Stimulated activated CD4-positive, alpha-beta T cell treated with anti-CD3 and anti-CD28 coated beads, Interleukin-4, amount 100 ng/mL, for 24 hours (primary cell): ENCODE results near the gene ZIM2.

ENCODE experiments used
- DNase-seq: peaks from one replicate; pipeline ENCODE4 v3.0.0-alpha.2; 2020

ZIM2 gene

GRCh38 chr19:56838909-56839651 is 1.4 kb downstream of the ZIM2 start:
- DNase-seq: no peak

GRCh38 chr19:56838024-56838908 is 2.3 kb downstream of the ZIM2 start:
- no peak for DNase-seq

GRCh38 chr19:56837492-56838023 is 3.0 kb downstream of the ZIM2 start:
- DNase-seq: no peak

GRCh38 chr19:56837004-56837403 is 3.5 kb downstream of the ZIM2 start:
- DNase-seq: no peak

DNA sequence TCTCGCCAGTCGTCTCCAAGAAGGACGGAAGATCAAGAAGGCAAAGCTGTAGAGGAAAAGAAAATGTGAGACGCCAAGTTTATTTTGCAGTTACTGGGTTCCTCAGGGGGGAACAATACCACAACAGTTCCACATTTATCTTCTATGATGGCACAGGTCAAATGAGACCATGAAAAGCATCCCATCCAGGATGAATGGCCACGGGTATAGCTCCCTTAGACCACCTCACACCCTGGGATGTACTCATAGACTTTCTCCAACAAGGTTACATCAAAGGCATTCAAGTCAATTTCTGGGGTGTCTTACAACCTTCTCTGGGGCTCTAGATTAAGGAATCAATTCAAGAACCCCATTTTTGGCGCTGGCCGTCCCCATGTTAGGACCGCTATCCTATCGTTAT is 4.5 kb downstream of the ZIM2 start:
- DNase-seq: no peak

GRCh38 chr19:56835401-56835800 is 5.1 kb downstream of the ZIM2 start:
- no peak for DNase-seq

GRCh38 chr19:56834564-56835375 is 5.8 kb downstream of the ZIM2 start:
- no peak for DNase-seq

DNA sequence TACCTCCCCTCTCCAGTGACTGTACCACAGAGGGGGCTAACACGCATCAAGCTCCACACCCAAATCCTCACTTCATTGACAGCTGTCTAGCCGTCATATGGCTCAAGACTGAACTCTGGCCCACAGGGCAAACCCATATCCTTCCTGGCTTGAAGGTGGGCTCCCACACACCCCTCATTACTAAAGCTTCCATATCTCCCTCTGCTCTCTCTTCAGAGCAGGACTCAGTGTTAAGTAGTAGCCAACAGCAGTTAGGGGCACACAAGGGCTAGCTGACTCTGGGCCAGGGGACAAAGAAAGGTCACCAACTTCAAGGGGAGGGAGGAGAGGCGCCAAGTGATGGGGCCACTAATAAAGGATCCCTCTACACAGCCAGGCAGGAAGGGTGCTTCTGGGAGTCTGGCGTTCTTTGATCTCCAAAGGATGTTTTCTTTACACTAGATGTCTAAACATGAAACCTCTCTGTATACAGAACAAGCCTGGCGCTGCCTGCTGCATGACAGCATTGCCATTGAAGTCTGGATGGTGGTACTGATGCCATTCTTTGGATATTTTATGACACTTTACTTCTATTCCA is 8.1 kb downstream of the ZIM2 start:
- no peak for DNase-seq

DNA sequence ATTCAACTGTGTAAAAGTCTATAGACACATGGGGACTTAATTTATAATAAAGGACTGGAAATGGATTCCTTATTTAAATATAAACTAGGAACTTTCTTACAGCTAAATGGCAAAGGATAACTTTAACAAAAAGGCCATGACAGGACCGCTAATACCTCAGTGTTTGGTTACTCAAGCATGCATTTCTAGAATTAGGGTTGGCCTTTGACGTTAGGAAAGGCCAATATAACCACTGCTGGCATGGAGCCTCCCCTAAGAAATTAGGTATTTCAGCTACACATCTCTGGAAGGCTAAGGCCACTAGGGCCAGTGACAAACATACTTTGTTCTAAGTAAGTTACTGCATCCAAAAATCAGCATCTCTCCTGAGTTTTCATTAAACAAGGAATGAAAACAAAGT is 9.3 kb downstream of the ZIM2 start:
- DNase-seq: no peak

GRCh38 chr19:56829596-56829995 is 10.9 kb downstream of the ZIM2 start:
- no peak for DNase-seq

GRCh38 chr19:56827708-56828107 is 12.8 kb downstream of the ZIM2 start:
- no peak for DNase-seq

- DNase-seq: no peak
Measured at GRCh38 chr19:56823956-56824355, 16.6 kb downstream of the ZIM2 start.

GRCh38 chr19:56823417-56823816 is 17.1 kb downstream of the ZIM2 start:
- DNase-seq: no peak

GRCh38 chr19:56822755-56823154 is 17.8 kb downstream of the ZIM2 start:
- DNase-seq: no peak

DNA sequence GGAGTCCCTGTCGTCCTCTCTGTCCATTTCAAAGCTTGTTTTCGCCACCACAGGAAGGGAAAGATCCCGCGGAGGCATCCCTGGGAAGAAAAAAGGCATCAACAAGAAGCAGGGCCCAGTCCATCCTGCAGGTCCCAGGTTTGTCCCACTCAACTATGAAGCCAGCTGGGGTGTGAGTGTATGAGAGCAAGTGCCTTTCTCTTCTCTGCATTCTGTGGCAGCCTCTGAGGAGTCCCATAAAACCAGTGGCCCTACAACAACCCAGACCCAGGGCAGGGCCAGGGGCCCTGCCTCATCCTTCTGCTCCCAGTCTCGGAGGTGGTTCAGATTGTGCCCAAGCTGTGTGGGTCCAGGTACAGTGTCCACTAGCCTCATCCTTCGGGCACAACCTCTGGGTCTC is 18.9 kb downstream of the ZIM2 start:
- no peak for DNase-seq

GRCh38 chr19:56821209-56821608 is 19.3 kb downstream of the ZIM2 start:
- no peak for DNase-seq

DNA sequence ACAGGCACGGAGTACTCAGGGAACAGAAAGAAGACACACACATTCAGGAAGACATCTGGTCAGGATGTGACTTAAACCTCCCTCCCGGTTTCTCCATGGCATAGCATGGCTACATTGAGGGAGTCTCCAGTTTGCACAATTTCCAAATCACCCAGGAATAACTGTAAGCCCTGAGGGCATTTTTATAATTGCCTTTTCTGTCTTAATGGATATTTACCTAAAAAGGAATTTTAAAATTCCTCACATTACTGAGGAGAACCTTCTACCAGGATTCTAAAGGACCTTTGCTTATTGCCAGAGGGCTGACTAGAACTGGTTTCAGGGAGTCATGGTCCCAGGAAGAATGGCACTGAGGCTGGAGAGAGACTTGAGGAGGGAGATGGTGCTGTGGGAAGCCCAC is 21.4 kb downstream of the ZIM2 start:
- DNase-seq: no peak

- DNase-seq: no peak
Measured at GRCh38 chr19:56814656-56815055, 25.9 kb downstream of the ZIM2 start.

DNA sequence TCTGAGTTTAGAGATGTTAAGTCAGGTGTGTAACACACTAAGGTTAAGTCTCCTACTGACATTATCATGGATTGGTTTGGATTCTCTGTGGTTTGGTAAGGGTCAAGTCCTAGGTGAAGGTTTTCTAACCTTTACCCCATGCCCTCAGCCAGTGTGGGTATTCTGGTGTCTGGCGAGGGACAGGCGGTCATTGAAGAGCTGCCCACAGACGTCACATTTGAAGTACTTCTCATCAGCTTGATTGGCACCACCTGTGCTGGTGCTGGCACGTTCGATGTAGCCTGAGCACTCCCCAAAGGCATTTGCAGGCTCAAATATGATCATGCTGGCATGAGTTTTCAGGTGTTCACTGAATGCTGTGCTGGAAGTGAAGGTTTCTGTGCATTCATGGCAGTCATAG is 27.0 kb downstream of the ZIM2 start:
- DNase-seq: no peak

- no peak for DNase-seq
Measured at GRCh38 chr19:56811480-56811879, 29.0 kb downstream of the ZIM2 start.

- no peak for DNase-seq
Measured at GRCh38 chr19:56810260-56810659, 30.3 kb downstream of the ZIM2 start.

GRCh38 chr19:56808717-56809392 is 31.7 kb downstream of the ZIM2 start:
- no peak for DNase-seq
